ENCODE results near the gene TCHP. TPM values are rescaled to one million over a fixed set of nuclear protein-coding genes. Genes with fewer than 3 reads are reported as not detected.

The TCHP gene
- polyA plus RNA-seq, 1 donor: 25.3 TPM

GRCh38 chr12:109934026-109934425 is 34.0 kb downstream of the TCHP start:
- DNase-seq: no peak

GRCh38 chr12:109937371-109937770 is 37.3 kb downstream of the TCHP start:
- DNase-seq: no peak

- DNase-seq: no peak
These were observed 38.9 kb downstream of the TCHP start for GRCh38 chr12:109938947-109939346.

GRCh38 chr12:109939504-109939903 is 39.4 kb downstream of the TCHP start:
- no peak for DNase-seq

- no peak for DNase-seq
These were observed 40.4 kb downstream of the TCHP start for GRCh38 chr12:109940339-109940923.

GRCh38 chr12:109943811-109944210 is 43.7 kb downstream of the TCHP start:
- no peak for DNase-seq

- no peak for DNase-seq
These were observed 44.7 kb downstream of the TCHP start for GRCh38 chr12:109944561-109945359.

GRCh38 chr12:109946505-109946904 is 46.4 kb downstream of the TCHP start:
- DNase-seq: no peak

GRCh38 chr12:109946913-109947312 is 46.8 kb downstream of the TCHP start:
- no peak for DNase-seq

GRCh38 chr12:109947521-109947920 is 47.4 kb downstream of the TCHP start:
- no peak for DNase-seq

GRCh38 chr12:109948368-109948767 is 48.3 kb downstream of the TCHP start:
- no peak for DNase-seq

- DNase-seq: peak; percentile 46
These were observed 49.0 kb downstream of the TCHP start for GRCh38 chr12:109949089-109949488.

GRCh38 chr12:109950625-109951024 is 50.6 kb downstream of the TCHP start:
- no peak for DNase-seq

GRCh38 chr12:109951136-109951535 is 51.1 kb downstream of the TCHP start:
- no peak for DNase-seq

GRCh38 chr12:109951751-109952150 is 51.7 kb downstream of the TCHP start:
- DNase-seq: peak; percentile 34

- DNase-seq: no peak
These were observed 52.2 kb downstream of the TCHP start for GRCh38 chr12:109952160-109952858.

- no peak for DNase-seq
These were observed 52.8 kb downstream of the TCHP start for GRCh38 chr12:109952873-109953272.

GRCh38 chr12:109953656-109954055 is 53.6 kb downstream of the TCHP start:
- DNase-seq: no peak

GRCh38 chr12:109958374-109958773 is 58.3 kb downstream of the TCHP start:
- DNase-seq: no peak

- no peak for DNase-seq
These were observed 59.5 kb downstream of the TCHP start for GRCh38 chr12:109959411-109960093.

GRCh38 chr12:109961201-109961600 is 61.1 kb downstream of the TCHP start:
- DNase-seq: no peak

- DNase-seq: no peak
These were observed 61.5 kb downstream of the TCHP start for GRCh38 chr12:109961612-109962011.

- DNase-seq: no peak
These were observed 62.3 kb downstream of the TCHP start for GRCh38 chr12:109962398-109962797.
